ENCODE measurements around the gene BCL11A. TPM values are rescaled to one million over a fixed set of nuclear protein-coding genes. Genes with fewer than 3 reads are reported as not detected.

The BCL11A gene
- total RNA-seq, 1 experiment from 2014 or later, result 1.3 TPM

DNA sequence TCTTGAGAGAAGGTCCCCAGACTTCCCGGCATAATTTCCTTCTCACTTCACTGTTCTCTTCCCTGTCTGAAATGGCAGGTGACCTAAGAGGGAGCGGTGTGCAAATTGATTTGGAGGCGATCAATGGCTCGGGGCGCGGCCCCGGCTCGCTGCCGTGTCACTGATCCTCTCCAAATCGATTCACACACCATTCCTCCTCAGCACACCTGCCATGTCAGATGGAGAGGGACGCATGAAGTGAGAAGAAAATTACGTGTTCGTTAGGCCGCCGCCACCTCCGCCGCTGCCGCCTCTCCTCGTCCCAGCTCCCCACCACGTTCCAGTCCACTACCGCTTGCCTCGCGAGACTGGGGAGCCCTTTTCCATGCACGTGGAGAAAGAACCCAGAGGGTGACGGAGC is 31.8 kb upstream of the BCL11A start:
- TF ChIP-seq EZH2 (IDR thresholded peaks at IDR 0.05; ENCODE audit: borderline replicate concordance, low read depth, low read length, poor library complexity, severe bottlenecking), result no peak
- TF ChIP-seq, protein P1, sequence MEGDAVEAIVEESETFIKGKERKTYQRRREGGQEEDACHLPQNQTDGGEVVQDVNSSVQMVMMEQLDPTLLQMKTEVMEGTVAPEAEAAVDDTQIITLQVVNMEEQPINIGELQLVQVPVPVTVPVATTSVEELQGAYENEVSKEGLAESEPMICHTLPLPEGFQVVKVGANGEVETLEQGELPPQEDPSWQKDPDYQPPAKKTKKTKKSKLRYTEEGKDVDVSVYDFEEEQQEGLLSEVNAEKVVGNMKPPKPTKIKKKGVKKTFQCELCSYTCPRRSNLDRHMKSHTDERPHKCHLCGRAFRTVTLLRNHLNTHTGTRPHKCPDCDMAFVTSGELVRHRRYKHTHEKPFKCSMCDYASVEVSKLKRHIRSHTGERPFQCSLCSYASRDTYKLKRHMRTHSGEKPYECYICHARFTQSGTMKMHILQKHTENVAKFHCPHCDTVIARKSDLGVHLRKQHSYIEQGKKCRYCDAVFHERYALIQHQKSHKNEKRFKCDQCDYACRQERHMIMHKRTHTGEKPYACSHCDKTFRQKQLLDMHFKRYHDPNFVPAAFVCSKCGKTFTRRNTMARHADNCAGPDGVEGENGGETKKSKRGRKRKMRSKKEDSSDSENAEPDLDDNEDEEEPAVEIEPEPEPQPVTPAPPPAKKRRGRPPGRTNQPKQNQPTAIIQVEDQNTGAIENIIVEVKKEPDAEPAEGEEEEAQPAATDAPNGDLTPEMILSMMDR (conservative IDR thresholded peaks at IDR 0.05; ENCODE audit: low read depth, low read length), result no peak
- H3K4me3 ChIP-seq (ENCODE audit: low read depth, low read length, poor library complexity, severe bottlenecking), result no peak overlapping the region
- ChIA-PET CTCF (no interaction called here), POLR2A (ENCODE audit: low non-redundant PET) (no interaction called here)
- no peaks in the 10 kb centered on the region for H3K36me3 ChIP-seq (ENCODE audit: insufficient read depth, low read length, poor library complexity, severe bottlenecking)
- H3K27ac ChIP-seq (ENCODE audit: low read depth, low read length, poor library complexity, severe bottlenecking), result no peak overlapping the region
- no peak for DNase-seq (ENCODE audit: low spot score)
- H3K4me1 ChIP-seq (ENCODE audit: insufficient read depth, low read length, poor library complexity, severe bottlenecking), result peaks cover 8% of the 10 kb centered on the region
- H3K27me3 ChIP-seq (replicated peaks; ENCODE audit: insufficient read depth, low read depth, low read length, poor library complexity), result peaks cover 12% of the 10 kb centered on the region
- BruUV-seq (replicated peaks), result no TSS peak
- no peaks in the 10 kb centered on the region for H3K9me3 ChIP-seq (ENCODE audit: low read depth, low read length, poor library complexity, severe bottlenecking)
- intact Hi-C loops (cut with micrococcal nuclease; ENCODE audit: unreplicated experiment), result no loop called here

DNA sequence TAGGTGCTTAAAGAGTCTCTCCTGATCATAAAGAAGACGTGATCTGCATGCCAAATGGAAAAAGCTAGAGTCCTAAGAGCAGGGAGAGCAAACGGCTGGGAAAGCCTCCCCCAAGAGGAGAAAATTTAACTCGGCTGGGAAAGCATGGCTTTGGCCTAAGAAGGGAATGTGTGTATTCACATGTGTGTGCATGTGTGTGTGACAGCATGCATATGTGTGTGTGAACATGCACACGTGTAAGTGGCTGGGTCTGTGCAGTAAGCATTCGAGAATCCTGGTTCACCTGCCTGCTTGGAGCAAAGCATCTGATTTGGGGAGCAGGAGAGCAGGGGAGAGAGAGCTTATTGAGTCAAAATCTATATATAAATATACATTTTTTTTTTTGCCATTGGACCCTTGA is 30.1 kb upstream of the BCL11A start:
- ChIA-PET POLR2A (ENCODE audit: low non-redundant PET) (no interaction called here), CTCF (interaction anchor here (1.0 kb wide), 1 partner anchor 22 kb away, joined by 3 read pairs; no protein-coding TSS in a partner anchor)
- Histone ChIP-seq H3K27me3 (replicated peaks; ENCODE audit: insufficient read depth, low read depth, low read length, poor library complexity) (peaks cover 20% of the 10 kb centered on the region), H3K4me3 (ENCODE audit: low read depth, low read length, poor library complexity, severe bottlenecking) (no peak overlapping the region), H3K4me1 (ENCODE audit: insufficient read depth, low read length, poor library complexity, severe bottlenecking) (peaks cover 8% of the 10 kb centered on the region), H3K9me3 (ENCODE audit: low read depth, low read length, poor library complexity, severe bottlenecking) (no peaks in the 10 kb centered on the region), H3K36me3 (ENCODE audit: insufficient read depth, low read length, poor library complexity, severe bottlenecking) (no peaks in the 10 kb centered on the region), H3K27ac (ENCODE audit: low read depth, low read length, poor library complexity, severe bottlenecking) (no peak overlapping the region)
- no TSS peak for BruUV-seq (replicated peaks)
- intact Hi-C loops (cut with micrococcal nuclease; ENCODE audit: unreplicated experiment), result loop anchor here (5.0 kb wide), 1 partner anchor 1821 kb away; no protein-coding TSS in a partner anchor
- no peak for TF ChIP-seq EZH2 (IDR thresholded peaks at IDR 0.05; ENCODE audit: borderline replicate concordance, low read depth, low read length, poor library complexity, severe bottlenecking)
- TF ChIP-seq, protein P1 (conservative IDR thresholded peaks at IDR 0.05; ENCODE audit: low read depth, low read length), result no peak
- no peak for DNase-seq (ENCODE audit: low spot score)

DNA sequence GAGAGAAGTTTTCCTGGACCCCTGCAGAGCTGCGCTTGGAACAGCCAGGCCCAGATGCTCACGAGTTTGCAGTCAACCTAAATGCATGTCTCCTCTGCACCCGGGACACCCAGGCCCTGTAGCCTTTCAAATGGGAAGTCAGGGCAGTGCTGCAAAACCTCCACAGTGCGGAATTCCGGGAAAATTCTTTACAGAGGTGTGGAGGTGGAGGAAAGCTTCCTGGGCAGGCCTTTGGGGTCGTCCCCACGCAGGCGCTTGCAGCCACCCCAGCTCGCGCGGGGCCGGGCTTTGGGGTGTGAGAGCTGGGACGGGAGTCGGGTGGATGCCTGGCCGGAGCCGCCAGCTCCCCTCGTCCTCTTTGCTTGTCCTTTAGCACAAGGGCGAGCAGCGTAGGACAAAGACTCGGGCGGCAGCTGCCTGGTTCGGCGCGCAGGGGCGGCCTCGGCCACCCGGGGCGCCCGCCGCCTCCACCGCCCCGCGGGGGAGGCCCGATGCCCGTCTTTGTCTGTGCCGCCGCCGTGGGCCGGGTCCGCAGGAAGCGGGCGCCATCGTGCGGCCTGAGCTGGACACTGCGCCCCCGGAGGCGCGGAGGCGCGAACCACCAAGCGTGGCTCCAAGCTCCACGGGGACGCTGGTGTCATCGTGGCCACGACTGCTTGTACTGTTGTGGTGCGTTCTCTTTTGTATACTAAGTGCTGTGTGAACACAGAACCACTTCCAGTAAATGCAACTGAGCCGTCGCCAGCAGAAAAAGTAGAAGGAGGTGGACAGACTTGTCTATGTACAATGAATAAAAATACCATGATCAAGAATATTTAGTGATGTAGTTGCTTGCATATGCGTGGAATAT is 28.2 kb upstream of the BCL11A start:
- CTCF ChIA-PET, result interaction anchor here (0.5 to 2.1 kb wide), 6 partner anchors 14 to 1280 kb away, joined by 3 to 10 read pairs (median 4); no protein-coding TSS in a partner anchor
- peaks cover 23% of the 10 kb centered on the region for H3K27me3 ChIP-seq (replicated peaks; ENCODE audit: insufficient read depth, low read depth, low read length, poor library complexity)
- no TSS peak for BruUV-seq (replicated peaks)
- H3K27ac ChIP-seq (ENCODE audit: low read depth, low read length, poor library complexity, severe bottlenecking), result no peak overlapping the region
- peak; percentile 76 for DNase-seq (ENCODE audit: low spot score)
- H3K36me3 ChIP-seq (ENCODE audit: insufficient read depth, low read length, poor library complexity, severe bottlenecking), result no peaks in the 10 kb centered on the region
- H3K9me3 ChIP-seq (ENCODE audit: low read depth, low read length, poor library complexity, severe bottlenecking), result no peaks in the 10 kb centered on the region
- H3K4me3 ChIP-seq (ENCODE audit: low read depth, low read length, poor library complexity, severe bottlenecking), result peak overlapping the region; percentile 43
- peaks cover 8% of the 10 kb centered on the region for H3K4me1 ChIP-seq (ENCODE audit: insufficient read depth, low read length, poor library complexity, severe bottlenecking)
- POLR2A ChIA-PET (ENCODE audit: low non-redundant PET), result no interaction called here
- intact Hi-C loops (cut with micrococcal nuclease; ENCODE audit: unreplicated experiment), result loop anchor here (5.0 kb wide), 1 partner anchor 1819 kb away; no protein-coding TSS in a partner anchor
- TF ChIP-seq, protein P1 (conservative IDR thresholded peaks at IDR 0.05; ENCODE audit: low read depth, low read length), result peak; percentile 87
- TF ChIP-seq EZH2 (IDR thresholded peaks at IDR 0.05; ENCODE audit: borderline replicate concordance, low read depth, low read length, poor library complexity, severe bottlenecking), result no peak

Measured in A673 (cell line).